Natural killer cell (primary cell): ENCODE results near the gene IL37. TPM values are rescaled to one million over a fixed set of nuclear protein-coding genes. Genes with fewer than 3 reads are reported as not detected.

Experiments used
- ATAC-seq, 3 donors: fragments of 150-1000 bp in 2 of 3; fragments of 200-7000 bp in 1 of 3; cut with Tn5 transposase; 1 replicate in 1 of 3; 2 replicates in 2 of 3; pipeline ENCODE4 v1.10.0; 2021; ENCODE audit warnings: mild to moderate bottlenecking in 2 of 3, moderate library complexity in 2 of 3
- DNase-seq, 2 donors: peaks; one replicate each; pipeline versions ENCODE4 v3.0.0 to v3.0.0-alpha.2; 2013 to 2021; ENCODE audit warnings: mixed read lengths in 1 of 2
- H3K27ac ChIP-seq: one replicate; pipeline ENCODE4 v1.5.1; 2013; ENCODE audit warnings: mild to moderate bottlenecking, low read length
- H3K27me3 ChIP-seq: one replicate; pipeline ENCODE4 v1.6.1; 2013; ENCODE audit warnings: low read length; ENCODE audit not compliant: control insufficient read depth, insufficient read depth
- H3K36me3 ChIP-seq: one replicate; pipeline ENCODE4 v1.6.1; 2013; ENCODE audit warnings: low read length; ENCODE audit not compliant: control insufficient read depth, insufficient read depth
- H3K4me1 ChIP-seq: one replicate; pipeline ENCODE4 v1.6.1; 2013; ENCODE audit warnings: low read length; ENCODE audit not compliant: control insufficient read depth, insufficient read depth
- H3K4me3 ChIP-seq: one replicate; pipeline ENCODE4 v1.5.1; 2013; ENCODE audit warnings: low read length
- H3K9me3 ChIP-seq: one replicate; pipeline ENCODE4 v1.6.1; 2013; ENCODE audit warnings: low read length; ENCODE audit not compliant: control insufficient read depth, insufficient read depth
- H3K27ac Mint-ChIP-seq, 2 donors: one replicate each; pipeline ENCODE4 v1.8.0; 2022; ENCODE audit warnings: mild to moderate bottlenecking in 2 of 2, mixed read lengths in 2 of 2, moderate library complexity in 1 of 2
- H3K27me3 Mint-ChIP-seq, 2 donors: one replicate each; pipeline ENCODE4 v1.8.0; 2022; ENCODE audit warnings: low read depth in 2 of 2, mixed read lengths in 2 of 2
- H3K36me3 Mint-ChIP-seq: one replicate; pipeline ENCODE4 v1.8.0; 2022; ENCODE audit warnings: mixed read lengths
- H3K4me1 Mint-ChIP-seq, 2 donors: one replicate each; pipeline ENCODE4 v1.8.0; 2022; ENCODE audit warnings: mixed read lengths in 2 of 2
- H3K4me3 Mint-ChIP-seq: one replicate; pipeline ENCODE4 v1.8.0; 2022; ENCODE audit warnings: mild to moderate bottlenecking, moderate library complexity, mixed read lengths
- H3K9me3 Mint-ChIP-seq, 2 donors: one replicate each; pipeline ENCODE4 v1.8.0; 2022; ENCODE audit warnings: mixed read lengths in 2 of 2
- WGBS: methylation state at CpG from one replicate; pipeline ENCODE4 v1.1.7; 2013; ENCODE audit warnings: missing lambda C conversion rate; ENCODE audit not compliant: insufficient coverage; 5-methylcytosine and 5-hydroxymethylcytosine counted together
- intact Hi-C: fragments of 100-400 bp; cut with micrococcal nuclease; formaldehyde crosslinking; loops from one replicate; pipeline ENCODE4 v1.14.2; 2022
- total RNA-seq, 4 donors: library from RNA; stranded (reverse); fragments of 120-200 nt in 1 of 4; gene quantifications; one replicate each; pipeline versions ENCODE4 v1.2.3 to v1.2.4, GENCODE V29; 2013 to 2022
- TF ChIP-seq, protein P1 (sequence below): fragments of 200-600 bp; IDR thresholded peaks from one replicate; pipeline ENCODE4 v1.8.0; 2022; ENCODE audit warnings: antibody characterized with exemption

The IL37 gene
- total RNA-seq, 3 donors from 2014 or later (not counting 1 experiment from before 2014, with no cell fraction given) = not detected

DNA sequence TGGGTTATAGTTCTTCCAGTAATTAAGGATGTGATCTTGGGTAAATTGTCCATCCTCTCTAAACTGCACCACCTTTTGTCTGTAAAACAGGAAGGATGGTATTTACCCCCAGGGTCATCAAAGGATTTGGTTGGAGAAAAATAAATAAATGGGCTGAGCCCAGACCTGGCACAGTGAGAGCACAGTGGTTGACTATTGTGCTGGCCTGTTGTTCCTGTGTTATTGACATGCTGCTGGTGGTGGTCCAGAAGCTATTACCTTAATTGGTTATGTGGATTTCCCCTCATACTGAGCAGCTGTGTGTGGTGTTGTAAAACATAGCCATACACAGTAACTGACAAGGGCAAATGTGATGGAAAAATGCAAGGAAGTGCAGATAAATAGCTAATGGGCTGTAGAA, 746 bp upstream of the IL37 start:
- Histone ChIP-seq H3K4me3 (no peak overlapping the region), H3K9me3 (no peaks in the 10 kb centered on the region), H3K36me3 (no peaks in the 10 kb centered on the region), H3K4me1 (peaks cover 14% of the 10 kb centered on the region), H3K27me3 (no peaks in the 10 kb centered on the region), H3K27ac (no peak overlapping the region)
- intact Hi-C loops = no loop called here
- no peaks in the 10 kb centered on the region for H3K36me3 Mint-ChIP-seq
- H3K27me3 Mint-ChIP-seq = peaks cover 0 to 9% of the 10 kb centered on the region in 2 donors
- ATAC-seq (no peak), DNase-seq (no peak)
- H3K27ac Mint-ChIP-seq = no peak overlapping the region
- peaks cover 0 to 4% of the 10 kb centered on the region in 2 donors for H3K9me3 Mint-ChIP-seq
- H3K4me3 Mint-ChIP-seq = no peak overlapping the region
- TF ChIP-seq, protein P1, sequence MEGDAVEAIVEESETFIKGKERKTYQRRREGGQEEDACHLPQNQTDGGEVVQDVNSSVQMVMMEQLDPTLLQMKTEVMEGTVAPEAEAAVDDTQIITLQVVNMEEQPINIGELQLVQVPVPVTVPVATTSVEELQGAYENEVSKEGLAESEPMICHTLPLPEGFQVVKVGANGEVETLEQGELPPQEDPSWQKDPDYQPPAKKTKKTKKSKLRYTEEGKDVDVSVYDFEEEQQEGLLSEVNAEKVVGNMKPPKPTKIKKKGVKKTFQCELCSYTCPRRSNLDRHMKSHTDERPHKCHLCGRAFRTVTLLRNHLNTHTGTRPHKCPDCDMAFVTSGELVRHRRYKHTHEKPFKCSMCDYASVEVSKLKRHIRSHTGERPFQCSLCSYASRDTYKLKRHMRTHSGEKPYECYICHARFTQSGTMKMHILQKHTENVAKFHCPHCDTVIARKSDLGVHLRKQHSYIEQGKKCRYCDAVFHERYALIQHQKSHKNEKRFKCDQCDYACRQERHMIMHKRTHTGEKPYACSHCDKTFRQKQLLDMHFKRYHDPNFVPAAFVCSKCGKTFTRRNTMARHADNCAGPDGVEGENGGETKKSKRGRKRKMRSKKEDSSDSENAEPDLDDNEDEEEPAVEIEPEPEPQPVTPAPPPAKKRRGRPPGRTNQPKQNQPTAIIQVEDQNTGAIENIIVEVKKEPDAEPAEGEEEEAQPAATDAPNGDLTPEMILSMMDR = no peak
- H3K4me1 Mint-ChIP-seq = no peaks in the 10 kb centered on the region

DNA sequence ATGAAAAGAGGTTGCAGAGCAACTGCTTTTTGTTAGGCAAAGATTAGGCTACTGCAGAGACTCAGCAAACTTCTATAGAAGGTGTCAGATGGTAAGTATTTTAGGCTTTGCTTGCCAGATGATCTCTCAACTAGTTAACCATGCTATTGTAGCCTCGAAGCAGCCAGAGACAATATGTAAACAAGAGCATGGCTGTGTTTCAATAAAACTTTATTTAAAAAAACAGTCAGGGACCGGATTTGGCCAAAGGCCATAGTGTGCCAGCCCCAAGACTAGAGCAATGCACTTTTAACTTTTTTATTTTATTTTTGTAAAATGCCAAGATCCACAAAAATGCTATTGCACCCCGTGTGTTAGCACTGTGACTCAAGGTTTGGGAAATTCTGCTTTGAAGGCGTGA, 1.4 kb downstream of the IL37 start:
- no peaks in the 10 kb centered on the region for H3K36me3 Mint-ChIP-seq
- H3K27me3 Mint-ChIP-seq = peaks cover 0 to 9% of the 10 kb centered on the region in 2 donors
- Histone ChIP-seq H3K4me1 (peaks cover 27% of the 10 kb centered on the region), H3K4me3 (no peak overlapping the region), H3K9me3 (no peaks in the 10 kb centered on the region), H3K36me3 (no peaks in the 10 kb centered on the region), H3K27me3 (no peaks in the 10 kb centered on the region), H3K27ac (no peak overlapping the region)
- TF ChIP-seq, protein P1 = no peak
- peaks cover 0 to 4% of the 10 kb centered on the region in 2 donors for H3K4me1 Mint-ChIP-seq
- WGBS = 89% methylated on average over 4 of the region's 4 CpGs
- intact Hi-C loops = no loop called here
- no peak overlapping the region for H3K4me3 Mint-ChIP-seq
- ATAC-seq = no peak
- H3K9me3 Mint-ChIP-seq = peaks cover 0 to 4% of the 10 kb centered on the region in 2 donors
- DNase-seq = no peak
- H3K27ac Mint-ChIP-seq = no peak overlapping the region

- intact Hi-C loops = no loop called here
- TF ChIP-seq, protein P1 = no peak
- H3K4me1 Mint-ChIP-seq = peaks cover 0 to 4% of the 10 kb centered on the region in 2 donors
Measured at GRCh38 chr2:112915300-112916144, 4.6 kb downstream of the IL37 start.

More at GRCh38 chr2:112915300-112916144, 4.6 kb downstream of the IL37 start:
- Mint-ChIP-seq H3K36me3 (no peaks in the 10 kb centered on the region), H3K27me3 (peaks cover 0 to 3% of the 10 kb centered on the region in 2 donors), H3K4me3 (no peak overlapping the region), H3K27ac (no peak overlapping the region), H3K9me3 (no peaks in the 10 kb centered on the region)
- Histone ChIP-seq H3K27ac (peak overlapping the region; percentile 44), H3K9me3 (no peaks in the 10 kb centered on the region), H3K4me3 (no peak overlapping the region), H3K36me3 (no peaks in the 10 kb centered on the region), H3K4me1 (peaks cover 27% of the 10 kb centered on the region), H3K27me3 (no peaks in the 10 kb centered on the region)
- ATAC-seq (no peak), DNase-seq (peak in 1 of 2 donors; percentile 9)
- WGBS = 78% methylated on average over 7 of the region's 7 CpGs
